ENCODE measurements around the gene MAT1A. TPM values are rescaled to one million over a fixed set of nuclear protein-coding genes. Genes with fewer than 3 reads are reported as not detected.

The MAT1A gene
- total and polyA plus RNA-seq, 8 donors = 0.33 to 0.78 (median 0.51) TPM

DNA sequence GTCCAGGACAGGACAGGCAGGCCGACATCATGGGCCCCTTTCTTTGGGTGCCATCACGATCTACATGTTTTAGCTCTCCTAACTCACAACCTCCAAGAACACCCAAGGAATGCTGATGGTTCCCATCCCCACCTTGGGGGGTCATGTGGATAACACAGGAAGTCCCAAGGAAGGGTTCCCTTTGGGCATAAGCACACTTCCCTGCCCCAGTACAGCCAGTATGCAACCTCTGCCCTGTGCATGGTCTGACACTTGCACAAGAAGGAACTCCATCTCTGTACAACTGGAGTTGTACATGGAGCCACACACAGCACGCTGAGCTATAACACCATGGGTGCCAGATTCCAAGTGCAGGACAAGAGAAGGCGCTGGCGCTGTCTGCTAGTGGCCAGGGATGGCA, 11.0 kb downstream of the MAT1A start:
- TF ChIP-seq, protein P1, sequence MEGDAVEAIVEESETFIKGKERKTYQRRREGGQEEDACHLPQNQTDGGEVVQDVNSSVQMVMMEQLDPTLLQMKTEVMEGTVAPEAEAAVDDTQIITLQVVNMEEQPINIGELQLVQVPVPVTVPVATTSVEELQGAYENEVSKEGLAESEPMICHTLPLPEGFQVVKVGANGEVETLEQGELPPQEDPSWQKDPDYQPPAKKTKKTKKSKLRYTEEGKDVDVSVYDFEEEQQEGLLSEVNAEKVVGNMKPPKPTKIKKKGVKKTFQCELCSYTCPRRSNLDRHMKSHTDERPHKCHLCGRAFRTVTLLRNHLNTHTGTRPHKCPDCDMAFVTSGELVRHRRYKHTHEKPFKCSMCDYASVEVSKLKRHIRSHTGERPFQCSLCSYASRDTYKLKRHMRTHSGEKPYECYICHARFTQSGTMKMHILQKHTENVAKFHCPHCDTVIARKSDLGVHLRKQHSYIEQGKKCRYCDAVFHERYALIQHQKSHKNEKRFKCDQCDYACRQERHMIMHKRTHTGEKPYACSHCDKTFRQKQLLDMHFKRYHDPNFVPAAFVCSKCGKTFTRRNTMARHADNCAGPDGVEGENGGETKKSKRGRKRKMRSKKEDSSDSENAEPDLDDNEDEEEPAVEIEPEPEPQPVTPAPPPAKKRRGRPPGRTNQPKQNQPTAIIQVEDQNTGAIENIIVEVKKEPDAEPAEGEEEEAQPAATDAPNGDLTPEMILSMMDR (IDR thresholded peaks at IDR 0.05) = no peak
- no peaks in the 10 kb centered on the region for H3K36me3 ChIP-seq
- H3K27ac ChIP-seq = no peak overlapping the region
- no peak overlapping the region for H3K4me3 ChIP-seq
- H3K9me3 ChIP-seq = no peaks in the 10 kb centered on the region
- no peak for DNase-seq
- no peak for ATAC-seq
- intact Hi-C loops (cut with DNase I) = no loop called here
- H3K27me3 ChIP-seq = no peaks in the 10 kb centered on the region
- H3K4me1 ChIP-seq = no peaks in the 10 kb centered on the region

DNA sequence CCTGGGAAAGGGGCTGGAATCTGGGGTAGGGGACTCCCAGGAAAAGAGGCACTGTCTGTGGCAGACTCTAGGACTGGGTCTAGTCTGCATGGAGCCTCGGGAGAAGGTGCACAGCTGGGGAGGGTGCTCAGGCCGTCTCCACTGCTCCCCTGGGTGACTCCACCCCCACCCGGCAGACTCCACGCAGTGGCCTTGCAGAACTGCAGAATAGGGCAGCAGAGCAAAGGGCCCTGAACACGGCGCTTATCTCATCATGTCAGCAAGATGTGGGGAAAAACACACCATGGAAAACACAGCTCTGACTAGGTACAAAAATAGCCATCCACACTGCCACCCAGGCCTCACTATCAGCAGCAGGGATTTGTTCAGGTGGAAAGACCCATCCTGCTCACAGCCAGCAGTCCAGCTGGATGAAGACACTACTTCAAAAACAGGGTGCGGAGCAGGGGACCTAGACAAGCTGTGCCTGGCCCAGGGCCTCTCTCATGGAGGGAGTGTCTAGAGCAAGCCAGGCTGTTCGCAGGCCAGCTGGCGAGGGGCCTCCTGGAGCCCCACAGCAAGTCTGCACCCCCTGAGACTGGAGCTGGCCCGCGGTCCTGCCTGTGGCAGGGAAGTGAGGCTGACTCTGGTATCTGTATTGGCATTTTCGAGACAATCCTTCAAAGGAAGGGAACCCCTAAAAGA, 11.7 kb downstream of the MAT1A start:
- Histone ChIP-seq H3K27me3 (no peaks in the 10 kb centered on the region), H3K4me1 (no peaks in the 10 kb centered on the region), H3K27ac (no peak overlapping the region), H3K9me3 (no peaks in the 10 kb centered on the region), H3K4me3 (no peak overlapping the region), H3K36me3 (no peaks in the 10 kb centered on the region)
- TF ChIP-seq, protein P1 (IDR thresholded peaks at IDR 0.05) = no peak
- ATAC-seq (no peak), DNase-seq (no peak)
- intact Hi-C loops (cut with DNase I) = no loop called here

- Histone ChIP-seq H3K9me3 (no peaks in the 10 kb centered on the region), H3K27ac (no peak overlapping the region), H3K36me3 (no peaks in the 10 kb centered on the region), H3K4me3 (no peak overlapping the region), H3K4me1 (no peaks in the 10 kb centered on the region), H3K27me3 (no peaks in the 10 kb centered on the region)
- intact Hi-C loops (cut with DNase I) = no loop called here
- ATAC-seq (no peak), DNase-seq (no peak)
- TF ChIP-seq, protein P1 (IDR thresholded peaks at IDR 0.05) = no peak
Measured at GRCh38 chr10:80277016-80277415, 12.4 kb downstream of the MAT1A start.

DNA sequence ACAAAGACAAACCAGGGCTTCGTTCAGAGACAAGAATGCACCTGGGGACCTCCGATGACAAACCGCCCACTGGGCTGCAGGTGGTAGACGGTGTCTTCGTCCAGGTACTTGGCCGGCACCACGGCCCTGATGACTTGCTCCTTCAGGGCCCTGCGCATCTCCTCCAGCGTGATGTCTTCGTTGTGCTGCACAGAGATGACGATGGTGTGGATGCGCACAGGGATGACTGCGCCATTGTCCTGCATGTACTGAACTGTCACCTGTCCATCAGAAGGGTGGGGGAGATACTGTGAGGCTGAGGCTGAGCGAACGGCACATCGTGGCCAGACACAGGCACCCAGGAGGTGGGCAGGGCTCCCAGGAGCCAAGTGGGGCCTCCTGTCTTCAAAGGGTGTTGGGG, 13.1 kb downstream of the MAT1A start:
- intact Hi-C loops (cut with DNase I) = no loop called here
- Histone ChIP-seq H3K9me3 (no peaks in the 10 kb centered on the region), H3K36me3 (no peaks in the 10 kb centered on the region), H3K27me3 (no peaks in the 10 kb centered on the region), H3K4me1 (no peaks in the 10 kb centered on the region), H3K4me3 (no peak overlapping the region), H3K27ac (no peak overlapping the region)
- TF ChIP-seq, protein P1 (IDR thresholded peaks at IDR 0.05) = no peak
- no peak for ATAC-seq
- no peak for DNase-seq

DNA sequence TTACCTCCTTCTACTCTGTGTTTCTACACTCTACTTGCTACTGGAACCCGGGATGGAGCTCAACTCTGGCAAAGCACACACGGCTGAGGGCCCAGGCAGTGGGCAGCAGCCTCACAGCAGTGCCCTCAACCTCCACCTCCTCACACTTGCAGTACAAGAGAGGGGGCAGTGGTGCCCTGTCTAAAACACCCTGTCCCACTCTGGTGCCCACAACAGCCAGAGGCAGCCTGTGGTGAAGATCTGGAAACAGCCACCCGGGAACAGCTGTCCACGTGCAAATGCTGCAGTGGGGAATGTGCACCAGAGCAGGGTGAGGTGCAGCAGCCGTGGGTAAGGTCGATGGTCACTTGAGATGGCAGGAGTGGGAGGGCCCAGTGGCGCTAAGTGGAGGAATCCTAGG, 13.7 kb downstream of the MAT1A start:
- DNase-seq (no peak), ATAC-seq (no peak)
- TF ChIP-seq, protein P1 (IDR thresholded peaks at IDR 0.05) = no peak
- Histone ChIP-seq H3K4me1 (no peaks in the 10 kb centered on the region), H3K27me3 (no peaks in the 10 kb centered on the region), H3K4me3 (no peak overlapping the region), H3K36me3 (no peaks in the 10 kb centered on the region), H3K9me3 (no peaks in the 10 kb centered on the region), H3K27ac (no peak overlapping the region)
- intact Hi-C loops (cut with DNase I) = no loop called here

Measured in left lung (tissue), 10 donors.